ENCODE results near the gene NHLRC4. TPM values are rescaled to one million over a fixed set of nuclear protein-coding genes. Genes with fewer than 3 reads are reported as not detected.

The NHLRC4 gene
- total and polyA plus RNA-seq, 2 of the 13 experiments (the other 11 are each of a cell fraction or from before 2014, with no cell fraction given): 0.40 to 0.59 TPM

- TF ChIP-seq, protein P1, sequence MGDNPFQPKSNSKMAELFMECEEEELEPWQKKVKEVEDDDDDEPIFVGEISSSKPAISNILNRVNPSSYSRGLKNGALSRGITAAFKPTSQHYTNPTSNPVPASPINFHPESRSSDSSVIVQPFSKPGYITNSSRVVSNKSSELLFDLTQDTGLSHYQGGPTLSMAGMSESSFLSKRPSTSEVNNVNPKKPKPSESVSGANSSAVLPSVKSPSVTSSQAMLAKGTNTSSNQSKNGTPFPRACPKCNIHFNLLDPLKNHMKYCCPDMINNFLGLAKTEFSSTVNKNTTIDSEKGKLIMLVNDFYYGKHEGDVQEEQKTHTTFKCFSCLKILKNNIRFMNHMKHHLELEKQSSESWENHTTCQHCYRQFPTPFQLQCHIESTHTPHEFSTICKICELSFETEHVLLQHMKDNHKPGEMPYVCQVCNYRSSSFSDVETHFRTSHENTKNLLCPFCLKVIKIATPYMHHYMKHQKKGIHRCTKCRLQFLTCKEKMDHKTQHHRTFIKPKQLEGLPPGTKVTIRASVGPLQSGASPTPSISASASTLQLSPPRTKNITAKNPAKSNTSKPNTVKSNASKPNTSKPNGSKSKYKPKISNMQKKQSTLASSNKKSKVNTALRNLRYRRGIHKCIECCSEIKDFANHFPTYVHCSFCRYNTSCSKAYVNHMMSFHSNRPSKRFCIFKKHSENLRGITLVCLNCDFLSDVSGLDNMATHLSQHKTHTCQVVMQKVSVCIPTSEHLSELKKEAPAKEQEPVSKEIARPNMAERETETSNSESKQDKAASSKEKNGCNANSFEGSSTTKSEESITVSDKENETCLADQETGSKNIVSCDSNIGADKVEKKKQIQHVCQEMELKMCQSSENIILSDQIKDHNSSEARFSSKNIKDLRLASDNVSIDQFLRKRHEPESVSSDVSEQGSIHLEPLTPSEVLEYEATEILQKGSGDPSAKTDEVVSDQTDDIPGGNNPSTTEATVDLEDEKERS (CRISPR knock-in tag; IDR thresholded peaks at IDR 0.05): no peak
- TF ChIP-seq, protein P2, sequence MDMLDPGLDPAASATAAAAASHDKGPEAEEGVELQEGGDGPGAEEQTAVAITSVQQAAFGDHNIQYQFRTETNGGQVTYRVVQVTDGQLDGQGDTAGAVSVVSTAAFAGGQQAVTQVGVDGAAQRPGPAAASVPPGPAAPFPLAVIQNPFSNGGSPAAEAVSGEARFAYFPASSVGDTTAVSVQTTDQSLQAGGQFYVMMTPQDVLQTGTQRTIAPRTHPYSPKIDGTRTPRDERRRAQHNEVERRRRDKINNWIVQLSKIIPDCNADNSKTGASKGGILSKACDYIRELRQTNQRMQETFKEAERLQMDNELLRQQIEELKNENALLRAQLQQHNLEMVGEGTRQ (IDR thresholded peaks at IDR 0.05; ENCODE audit: low read depth, low read length): no peak
- TF ChIP-seq, protein P2 (CRISPR knock-in tag; IDR thresholded peaks at IDR 0.05; ENCODE audit: borderline replicate concordance): no peak
- TF ChIP-seq ZSCAN20 (CRISPR knock-in tag; IDR thresholded peaks at IDR 0.05; ENCODE audit: borderline replicate concordance): no peak
Measured at GRCh38 chr16:582614-583331, 16.0 kb downstream of the NHLRC4 start (continued).

DNA sequence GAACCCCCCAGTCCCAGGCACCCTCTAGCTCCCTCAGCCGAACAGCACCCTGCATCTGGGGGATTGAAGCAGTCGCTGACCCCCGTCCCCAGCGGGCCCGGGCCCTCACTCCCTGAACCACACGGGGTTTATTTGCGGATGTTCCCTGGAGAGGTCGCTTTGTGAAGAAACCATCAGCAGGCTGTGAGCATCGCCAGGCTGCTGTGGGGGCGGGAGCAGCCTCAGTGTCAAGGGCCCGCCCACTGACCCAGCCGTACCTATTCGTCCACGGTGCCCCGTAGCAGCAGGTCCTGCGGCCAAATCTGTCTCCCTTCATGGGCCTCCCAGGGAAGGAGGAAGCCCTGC, 16.6 kb downstream of the NHLRC4 start:
- DNase-seq (ENCODE audit: low spot score): no peak
- ChIA-PET POLR2A (no interaction called here), CTCF (ENCODE audit: low intra/inter-chr PET ratio, low total read pairs) (no interaction called here)
- H3K79me2 ChIP-seq (ENCODE audit: insufficient read depth, low read length): peaks cover 10% of the 10 kb centered on the region
- H3K4me2 ChIP-seq (ENCODE audit: low read depth, low read length): no peak overlapping the region
- H3K36me3 ChIP-seq (replicated peaks in 1 of 2; ENCODE audit: control insufficient read depth in 1 of 2, insufficient read depth in 2 of 2, low read length in 2 of 2): no peaks in the 10 kb centered on the region
- no peak overlapping the region for H3K27ac ChIP-seq (ENCODE audit: extremely low read length, insufficient read depth, low read length)
- BruUV-seq (replicated peaks): no TSS peak
- no peak overlapping the region for H3K4me3 ChIP-seq (replicated peaks in 1 of 3; ENCODE audit: insufficient read depth in 1 of 3, low read depth in 2 of 3, low read length in 3 of 3)
- no peak for FAIRE-seq
- H3K27me3 ChIP-seq (ENCODE audit: control insufficient read depth in 1 of 2, insufficient read depth in 2 of 2, low read length in 2 of 2): no peaks in the 10 kb centered on the region
- intact Hi-C loops (cut with micrococcal nuclease; ENCODE audit: unreplicated experiment) (loop anchor here (10.0 kb wide), 1 partner anchor 61 kb away; the partner anchor contains the start of genes MCRIP2 and WDR90), in situ Hi-C loops (cut with HindIII; ENCODE audit: extremely low pct_ligation_motif_present, low pct_unique_long_range_greater_than_20kb) (no loop called here)
- H3K9ac ChIP-seq (ENCODE audit: insufficient read depth, low read depth, low read length): no peak overlapping the region
- WGBS (ENCODE audit: low lambda C conversion rate): 79% methylated on average over 7 of the region's 16 CpGs
- ATAC-seq: no peak
- H2AFZ ChIP-seq (ENCODE audit: low read length): no peak overlapping the region
- H4K20me1 ChIP-seq (ENCODE audit: insufficient read depth, low read length): peaks cover 4% of the 10 kb centered on the region; the same call in 1 of the 2 replicates
- peaks cover 33% of the 10 kb centered on the region for H3K4me1 ChIP-seq (ENCODE audit: insufficient read depth, low read length)
- H3K9me3 ChIP-seq (ENCODE audit: low read length): no peaks in the 10 kb centered on the region
- TF ChIP-seq, protein P3, sequence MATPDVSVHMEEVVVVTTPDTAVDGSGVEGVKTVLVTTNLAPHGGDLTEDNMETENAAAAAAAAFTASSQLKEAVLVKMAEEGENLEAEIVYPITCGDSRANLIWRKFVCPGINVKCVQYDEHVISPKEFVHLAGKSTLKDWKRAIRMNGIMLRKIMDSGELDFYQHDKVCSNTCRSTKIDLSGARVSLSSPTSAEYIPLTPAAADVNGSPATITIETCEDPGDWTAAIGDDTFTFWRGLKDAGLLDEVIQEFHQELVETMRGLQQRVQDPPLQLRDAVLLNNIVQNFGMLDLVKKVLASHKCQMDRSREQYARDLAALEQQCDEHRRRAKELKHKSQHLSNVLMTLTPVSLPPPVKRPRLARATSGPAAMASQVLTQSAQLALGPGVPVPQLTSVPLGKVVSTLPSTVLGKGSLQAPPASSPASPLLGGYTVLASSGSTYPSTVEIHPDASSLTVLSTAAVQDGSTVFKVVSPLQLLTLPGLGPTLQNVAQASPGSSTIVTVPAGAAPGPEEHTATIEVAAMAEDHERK (CRISPR knock-in tag; IDR thresholded peaks at IDR 0.05; ENCODE audit: low read depth): no peak
- no peak for TF ChIP-seq AKAP8 (CRISPR knock-in tag; IDR thresholded peaks at IDR 0.05)
- TF ChIP-seq, protein P4, sequence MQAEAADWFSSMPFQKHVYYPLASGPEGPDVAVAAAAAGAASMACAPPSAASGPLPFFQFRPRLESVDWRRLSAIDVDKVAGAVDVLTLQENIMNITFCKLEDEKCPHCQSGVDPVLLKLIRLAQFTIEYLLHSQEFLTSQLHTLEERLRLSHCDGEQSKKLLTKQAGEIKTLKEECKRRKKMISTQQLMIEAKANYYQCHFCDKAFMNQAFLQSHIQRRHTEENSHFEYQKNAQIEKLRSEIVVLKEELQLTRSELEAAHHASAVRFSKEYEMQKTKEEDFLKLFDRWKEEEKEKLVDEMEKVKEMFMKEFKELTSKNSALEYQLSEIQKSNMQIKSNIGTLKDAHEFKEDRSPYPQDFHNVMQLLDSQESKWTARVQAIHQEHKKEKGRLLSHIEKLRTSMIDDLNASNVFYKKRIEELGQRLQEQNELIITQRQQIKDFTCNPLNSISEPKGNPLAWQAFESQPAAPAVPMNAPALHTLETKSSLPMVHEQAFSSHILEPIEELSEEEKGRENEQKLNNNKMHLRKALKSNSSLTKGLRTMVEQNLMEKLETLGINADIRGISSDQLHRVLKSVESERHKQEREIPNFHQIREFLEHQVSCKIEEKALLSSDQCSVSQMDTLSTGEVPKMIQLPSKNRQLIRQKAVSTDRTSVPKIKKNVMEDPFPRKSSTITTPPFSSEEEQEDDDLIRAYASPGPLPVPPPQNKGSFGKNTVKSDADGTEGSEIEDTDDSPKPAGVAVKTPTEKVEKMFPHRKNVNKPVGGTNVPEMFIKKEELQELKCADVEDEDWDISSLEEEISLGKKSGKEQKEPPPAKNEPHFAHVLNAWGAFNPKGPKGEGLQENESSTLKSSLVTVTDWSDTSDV (CRISPR knock-in tag; IDR thresholded peaks at IDR 0.05): no peak
- no peak for TF ChIP-seq ZFY (CRISPR knock-in tag; IDR thresholded peaks at IDR 0.05)
- TF ChIP-seq ZNF235 (CRISPR knock-in tag; IDR thresholded peaks at IDR 0.05; ENCODE audit: borderline replicate concordance): no peak
- TF ChIP-seq BRD4 (CRISPR knock-in tag; IDR thresholded peaks at IDR 0.05): no peak
- TF ChIP-seq SCMH1 (CRISPR knock-in tag; IDR thresholded peaks at IDR 0.05; ENCODE audit: borderline replicate concordance): no peak
